ENCODE measurements around the gene APBA2. TPM values are rescaled to one million over a fixed set of nuclear protein-coding genes. Genes with fewer than 3 reads are reported as not detected.

Gene APBA2
- polyA plus RNA-seq, 4 donors, result 0.67 to 3.2 (median 1.8) TPM

- 93 to 96% (median 95%) methylated on average over 8 of the region's 8 CpGs for WGBS, 3 donors
- Histone ChIP-seq H3K9me3 (ENCODE audit: control insufficient read depth in 2 of 2, insufficient read depth in 1 of 2, low read depth in 1 of 2, low read length in 1 of 2) (no peaks in the 10 kb centered on the region), H3K4me3 (ENCODE audit: low read depth in 1 of 3, low read length in 3 of 3) (no peak overlapping the region), H3K27ac (ENCODE audit: low read depth in 1 of 3, low read length in 2 of 3) (no peak overlapping the region), H3K36me3 (ENCODE audit: control insufficient read depth in 3 of 3, insufficient read depth in 2 of 3, low read depth in 1 of 3, low read length in 3 of 3) (no peaks in the 10 kb centered on the region), H3K27me3 (ENCODE audit: control insufficient read depth in 3 of 3, insufficient read depth in 3 of 3, low read length in 3 of 3) (no peaks in the 10 kb centered on the region), H3K4me1 (ENCODE audit: control insufficient read depth in 3 of 3, insufficient read depth in 2 of 3, low read depth in 1 of 3, low read length in 2 of 3) (no peaks in the 10 kb centered on the region)
- FAIRE-seq (no peak), DNase-seq (no peak)
Observed at GRCh38 chr15:28936081-28936480, 50.3 kb downstream of the APBA2 start.

- no peak for DNase-seq
- Histone ChIP-seq H3K36me3 (ENCODE audit: control insufficient read depth in 3 of 3, insufficient read depth in 2 of 3, low read depth in 1 of 3, low read length in 3 of 3) (no peaks in the 10 kb centered on the region), H3K4me3 (ENCODE audit: low read depth in 1 of 3, low read length in 3 of 3) (no peak overlapping the region), H3K27ac (ENCODE audit: low read depth in 1 of 3, low read length in 2 of 3) (no peak overlapping the region), H3K4me1 (ENCODE audit: control insufficient read depth in 3 of 3, insufficient read depth in 2 of 3, low read depth in 1 of 3, low read length in 2 of 3) (no peaks in the 10 kb centered on the region), H3K9me3 (ENCODE audit: control insufficient read depth in 2 of 2, insufficient read depth in 1 of 2, low read depth in 1 of 2, low read length in 1 of 2) (no peaks in the 10 kb centered on the region), H3K27me3 (ENCODE audit: control insufficient read depth in 3 of 3, insufficient read depth in 3 of 3, low read length in 3 of 3) (no peaks in the 10 kb centered on the region)
- 92 to 93% (median 92%) methylated on average over 9 of the region's 9 CpGs for WGBS, 3 donors
- FAIRE-seq, result no peak
Observed at GRCh38 chr15:28936481-28936881, 50.7 kb downstream of the APBA2 start.

GRCh38 chr15:28937271-28937670 is 51.5 kb downstream of the APBA2 start:
- Histone ChIP-seq H3K4me1 (ENCODE audit: control insufficient read depth in 3 of 3, insufficient read depth in 2 of 3, low read depth in 1 of 3, low read length in 2 of 3) (no peaks in the 10 kb centered on the region), H3K27ac (ENCODE audit: low read depth in 1 of 3, low read length in 2 of 3) (no peak overlapping the region), H3K36me3 (ENCODE audit: control insufficient read depth in 3 of 3, insufficient read depth in 2 of 3, low read depth in 1 of 3, low read length in 3 of 3) (no peaks in the 10 kb centered on the region), H3K4me3 (ENCODE audit: low read depth in 1 of 3, low read length in 3 of 3) (no peak overlapping the region), H3K9me3 (ENCODE audit: control insufficient read depth in 2 of 2, insufficient read depth in 1 of 2, low read depth in 1 of 2, low read length in 1 of 2) (no peaks in the 10 kb centered on the region), H3K27me3 (ENCODE audit: control insufficient read depth in 3 of 3, insufficient read depth in 3 of 3, low read length in 3 of 3) (no peaks in the 10 kb centered on the region)
- DNase-seq (no peak), FAIRE-seq (no peak)
- 66 to 81% (median 70%) methylated on average over 8 of the region's 8 CpGs for WGBS, 3 donors

- WGBS, 3 donors, result 67 to 86% (median 73%) methylated on average over 10 of the region's 10 CpGs
- no peak overlapping the region for H3K4me3 ChIP-seq (ENCODE audit: low read depth in 1 of 3, low read length in 3 of 3)
- no peak for FAIRE-seq
Observed at GRCh38 chr15:28942046-28942445, 56.3 kb downstream of the APBA2 start.

GRCh38 chr15:28942571-28942970 is 56.8 kb downstream of the APBA2 start:
- Histone ChIP-seq H3K27me3 (ENCODE audit: control insufficient read depth in 3 of 3, insufficient read depth in 3 of 3, low read length in 3 of 3) (no peaks in the 10 kb centered on the region), H3K27ac (ENCODE audit: low read depth in 1 of 3, low read length in 2 of 3) (no peak overlapping the region), H3K36me3 (ENCODE audit: control insufficient read depth in 3 of 3, insufficient read depth in 2 of 3, low read depth in 1 of 3, low read length in 3 of 3) (no peaks in the 10 kb centered on the region), H3K9me3 (ENCODE audit: control insufficient read depth in 2 of 2, insufficient read depth in 1 of 2, low read depth in 1 of 2, low read length in 1 of 2) (no peaks in the 10 kb centered on the region), H3K4me1 (ENCODE audit: control insufficient read depth in 3 of 3, insufficient read depth in 2 of 3, low read depth in 1 of 3, low read length in 2 of 3) (no peaks in the 10 kb centered on the region), H3K4me3 (ENCODE audit: low read depth in 1 of 3, low read length in 3 of 3) (no peak overlapping the region)
- WGBS, 3 donors, result 85 to 86% (median 85%) methylated on average over 13 to 15 of the region's 15 CpGs
- DNase-seq, result no peak
- no peak for FAIRE-seq

More at GRCh38 chr15:28942046-28942445, 56.3 kb downstream of the APBA2 start:
- H3K27ac ChIP-seq (ENCODE audit: low read depth in 1 of 3, low read length in 2 of 3), result no peak overlapping the region
- H3K9me3 ChIP-seq (ENCODE audit: control insufficient read depth in 2 of 2, insufficient read depth in 1 of 2, low read depth in 1 of 2, low read length in 1 of 2), result no peaks in the 10 kb centered on the region
- no peak for DNase-seq
- no peaks in the 10 kb centered on the region for H3K4me1 ChIP-seq (ENCODE audit: control insufficient read depth in 3 of 3, insufficient read depth in 2 of 3, low read depth in 1 of 3, low read length in 2 of 3)
- no peaks in the 10 kb centered on the region for H3K27me3 ChIP-seq (ENCODE audit: control insufficient read depth in 3 of 3, insufficient read depth in 3 of 3, low read length in 3 of 3)
- no peaks in the 10 kb centered on the region for H3K36me3 ChIP-seq (ENCODE audit: control insufficient read depth in 3 of 3, insufficient read depth in 2 of 3, low read depth in 1 of 3, low read length in 3 of 3)

- Histone ChIP-seq H3K9me3 (ENCODE audit: control insufficient read depth in 2 of 2, insufficient read depth in 1 of 2, low read depth in 1 of 2, low read length in 1 of 2) (no peaks in the 10 kb centered on the region), H3K27me3 (ENCODE audit: control insufficient read depth in 3 of 3, insufficient read depth in 3 of 3, low read length in 3 of 3) (no peaks in the 10 kb centered on the region), H3K27ac (ENCODE audit: low read depth in 1 of 3, low read length in 2 of 3) (no peak overlapping the region), H3K36me3 (ENCODE audit: control insufficient read depth in 3 of 3, insufficient read depth in 2 of 3, low read depth in 1 of 3, low read length in 3 of 3) (no peaks in the 10 kb centered on the region), H3K4me1 (ENCODE audit: control insufficient read depth in 3 of 3, insufficient read depth in 2 of 3, low read depth in 1 of 3, low read length in 2 of 3) (no peaks in the 10 kb centered on the region), H3K4me3 (ENCODE audit: low read depth in 1 of 3, low read length in 3 of 3) (no peak overlapping the region)
- WGBS, 3 donors, result 89 to 91% (median 90%) methylated on average over 8 of the region's 8 CpGs
- no peak for FAIRE-seq
- no peak for DNase-seq
Observed at GRCh38 chr15:28943146-28943545, 57.4 kb downstream of the APBA2 start.

GRCh38 chr15:28943611-28944230 is 57.9 kb downstream of the APBA2 start:
- Histone ChIP-seq H3K27ac (ENCODE audit: low read depth in 1 of 3, low read length in 2 of 3) (no peak overlapping the region), H3K9me3 (ENCODE audit: control insufficient read depth in 2 of 2, insufficient read depth in 1 of 2, low read depth in 1 of 2, low read length in 1 of 2) (no peaks in the 10 kb centered on the region), H3K36me3 (ENCODE audit: control insufficient read depth in 3 of 3, insufficient read depth in 2 of 3, low read depth in 1 of 3, low read length in 3 of 3) (no peaks in the 10 kb centered on the region), H3K4me1 (ENCODE audit: control insufficient read depth in 3 of 3, insufficient read depth in 2 of 3, low read depth in 1 of 3, low read length in 2 of 3) (no peaks in the 10 kb centered on the region), H3K27me3 (ENCODE audit: control insufficient read depth in 3 of 3, insufficient read depth in 3 of 3, low read length in 3 of 3) (no peaks in the 10 kb centered on the region), H3K4me3 (ENCODE audit: low read depth in 1 of 3, low read length in 3 of 3) (no peak overlapping the region)
- DNase-seq (no peak), FAIRE-seq (no peak)
- 74 to 87% (median 78%) methylated on average over 8 to 11 of the region's 11 CpGs for WGBS, 3 donors

- Histone ChIP-seq H3K27ac (ENCODE audit: low read depth in 1 of 3, low read length in 2 of 3) (no peak overlapping the region), H3K4me3 (ENCODE audit: low read depth in 1 of 3, low read length in 3 of 3) (no peak overlapping the region), H3K4me1 (ENCODE audit: control insufficient read depth in 3 of 3, insufficient read depth in 2 of 3, low read depth in 1 of 3, low read length in 2 of 3) (no peaks in the 10 kb centered on the region), H3K36me3 (ENCODE audit: control insufficient read depth in 3 of 3, insufficient read depth in 2 of 3, low read depth in 1 of 3, low read length in 3 of 3) (no peaks in the 10 kb centered on the region), H3K27me3 (ENCODE audit: control insufficient read depth in 3 of 3, insufficient read depth in 3 of 3, low read length in 3 of 3) (no peaks in the 10 kb centered on the region), H3K9me3 (ENCODE audit: control insufficient read depth in 2 of 2, insufficient read depth in 1 of 2, low read depth in 1 of 2, low read length in 1 of 2) (no peaks in the 10 kb centered on the region)
- FAIRE-seq (no peak), DNase-seq (no peak)
- WGBS, 3 donors, result 91 to 95% (median 92%) methylated on average over 16 of the region's 16 CpGs
Observed at GRCh38 chr15:28944286-28944685, 58.5 kb downstream of the APBA2 start.

GRCh38 chr15:28944696-28945300 is 59.0 kb downstream of the APBA2 start:
- FAIRE-seq, result no peak
- Histone ChIP-seq H3K36me3 (ENCODE audit: control insufficient read depth in 3 of 3, insufficient read depth in 2 of 3, low read depth in 1 of 3, low read length in 3 of 3) (no peaks in the 10 kb centered on the region), H3K9me3 (ENCODE audit: control insufficient read depth in 2 of 2, insufficient read depth in 1 of 2, low read depth in 1 of 2, low read length in 1 of 2) (no peaks in the 10 kb centered on the region), H3K27ac (ENCODE audit: low read depth in 1 of 3, low read length in 2 of 3) (no peak overlapping the region), H3K4me1 (ENCODE audit: control insufficient read depth in 3 of 3, insufficient read depth in 2 of 3, low read depth in 1 of 3, low read length in 2 of 3) (no peaks in the 10 kb centered on the region), H3K27me3 (ENCODE audit: control insufficient read depth in 3 of 3, insufficient read depth in 3 of 3, low read length in 3 of 3) (no peaks in the 10 kb centered on the region), H3K4me3 (ENCODE audit: low read depth in 1 of 3, low read length in 3 of 3) (no peak overlapping the region)
- no peak for DNase-seq
- 83 to 87% (median 86%) methylated on average over 14 of the region's 14 CpGs for whole genome bisulfite sequencing, 3 donors

Data from small intestine (tissue), 7 donors.